Activated CD4-positive, alpha-beta T cell treated with anti-CD3 and anti-CD28 coated beads for 1 hour (primary cell): ENCODE measurements around the gene GJB4.
"Not testable (repeated sequence)": the region's sequence is repeated elsewhere in the genome, so short reads cannot be mapped to it uniquely, and the experiment has no call there.

Experiments
- DNase-seq: peaks from one replicate; pipeline ENCODE4 v3.0.0-alpha.2; 2020

The GJB4 gene

GRCh38 chr1:34746785-34747637 is 12.5 kb upstream of the GJB4 start:
- DNase-seq, result no peak

GRCh38 chr1:34747638-34747941 is 11.9 kb upstream of the GJB4 start:
- DNase-seq, result no peak

GRCh38 chr1:34749992-34750391 is 9.5 kb upstream of the GJB4 start:
- DNase-seq, result no peak

GRCh38 chr1:34750610-34751009 is 8.9 kb upstream of the GJB4 start:
- no peak for DNase-seq

- no peak for DNase-seq
These were observed 6.4 kb upstream of the GJB4 start for GRCh38 chr1:34753163-34753562.

- DNase-seq, result no peak
These were observed 4.4 kb upstream of the GJB4 start, which contains the start of gene GJB5 for GRCh38 chr1:34754964-34755637. Gene GJB5, plus strand, starts transcription at chr1:34755047. Its CDS starts 2,284 bp downstream, at chr1:34757331.

- no peak for DNase-seq
These were observed 3.6 kb upstream of the GJB4 start for GRCh38 chr1:34755961-34756360.

GRCh38 chr1:34757386-34757785 is 2.2 kb upstream of the GJB4 start:
- DNase-seq, result no peak

- DNase-seq, result no peak
These were observed 789 bp upstream of the GJB4 start for GRCh38 chr1:34758751-34759150.

GRCh38 chr1:34761176-34761761 is 1.7 kb downstream of the GJB4 start:
- DNase-seq, result no peak

GRCh38 chr1:34761776-34762307 is 2.3 kb downstream of the GJB4 start:
- no peak for DNase-seq

- no peak for DNase-seq
These were observed 3.1 kb downstream of the GJB4 start for GRCh38 chr1:34762474-34763141.

- no peak for DNase-seq
These were observed 3.7 kb downstream of the GJB4 start for GRCh38 chr1:34763142-34763781.

GRCh38 chr1:34768856-34769255 is 9.3 kb downstream of the GJB4 start:
- DNase-seq, result no peak

GRCh38 chr1:34770891-34771504 is 11.5 kb downstream of the GJB4 start:
- no peak for DNase-seq

GRCh38 chr1:34771573-34772371 is 12.2 kb downstream of the GJB4 start:
- no peak for DNase-seq

GRCh38 chr1:34773114-34773513 is 13.6 kb downstream of the GJB4 start:
- DNase-seq, result not testable (repeated sequence)

GRCh38 chr1:34774957-34775356 is 15.4 kb downstream of the GJB4 start:
- DNase-seq, result no peak

GRCh38 chr1:34776911-34777310 is 17.4 kb downstream of the GJB4 start:
- DNase-seq, result no peak

GRCh38 chr1:34777519-34778321 is 18.2 kb downstream of the GJB4 start:
- DNase-seq, result no peak

GRCh38 chr1:34778381-34778780 is 18.8 kb downstream of the GJB4 start:
- no peak for DNase-seq
